ENCODE data around the gene PGM3. TPM values are rescaled to one million over a fixed set of nuclear protein-coding genes. Genes with fewer than 3 reads are reported as not detected.

Gene PGM3
- polyA plus RNA-seq, 3 donors = 4.0 to 4.8 (median 4.6) TPM

GRCh38 chr6:83199173-83199862 is 6.3 kb upstream of the PGM3 start:
- H3K79me2 ChIP-seq (ENCODE audit: insufficient read depth, low read length) = no peaks in the 10 kb centered on the region
- H3K27me3 ChIP-seq (ENCODE audit: control insufficient read depth in 2 of 2, insufficient read depth in 2 of 2, low read length in 2 of 2) = peaks cover 0 to 2% of the 10 kb centered on the region in 2 donors
- no peaks in the 10 kb centered on the region for H4K20me1 ChIP-seq (ENCODE audit: insufficient read depth, low read length)
- no peak overlapping the region for H3K27ac Mint-ChIP-seq
- peaks cover 0 to 2% (median 1%) of the 10 kb centered on the region in 3 donors for H3K27me3 Mint-ChIP-seq (ENCODE audit: low read depth in 3 of 3)
- no peak overlapping the region for H2AFZ ChIP-seq (ENCODE audit: insufficient read depth, low read depth, low read length, poor library complexity, severe bottlenecking)
- peaks cover 5 to 8% of the 10 kb centered on the region in 2 donors for H3K36me3 Mint-ChIP-seq
- no peaks in the 10 kb centered on the region for H3K9me3 Mint-ChIP-seq
- no peaks in the 10 kb centered on the region for H3K9me3 ChIP-seq (replicated peaks in 1 of 2; ENCODE audit: control insufficient read depth in 1 of 2, insufficient read depth in 1 of 2, low read length in 2 of 2)
- no peak overlapping the region for H3K4me2 ChIP-seq (replicated peaks; ENCODE audit: extremely low read depth, low read length, poor library complexity, severe bottlenecking)
- H3K4me3 Mint-ChIP-seq = no peak overlapping the region
- H3K36me3 ChIP-seq (replicated peaks in 1 of 2; ENCODE audit: control insufficient read depth in 1 of 2, insufficient read depth in 2 of 2, low read length in 2 of 2) = no peaks in the 10 kb centered on the region
- H3K27ac ChIP-seq (ENCODE audit: low read depth in 1 of 2, low read length in 2 of 2) = no peak overlapping the region
- 100% methylated on average over 1 of the region's 5 CpGs for WGBS (ENCODE audit: insufficient coverage)
- H3K4me1 Mint-ChIP-seq = peaks cover 4% of the 10 kb centered on the region
- no peak for TF ChIP-seq CTCF (IDR thresholded peaks at IDR 0.05)
- peaks cover 2% of the 10 kb centered on the region in 2 donors for H3K4me1 ChIP-seq (ENCODE audit: control insufficient read depth in 1 of 2, insufficient read depth in 2 of 2, low read length in 2 of 2)
- intact Hi-C loops (cut with micrococcal nuclease) = loop anchor here in 1 of 2 donors (10.0 kb wide), 1 partner anchor 955 kb away; the partner anchor contains the start of gene IBTK
- H3K9ac ChIP-seq (ENCODE audit: insufficient read depth, low read length, poor library complexity, severe bottlenecking) = no peak overlapping the region
- H3K4me3 ChIP-seq (replicated peaks in 1 of 3; ENCODE audit: low read depth in 2 of 3, low read length in 3 of 3) = no peak overlapping the region
- DNase-seq = peak in 1 of 3 donors; percentile 38

- Mint-ChIP-seq H3K27me3 (ENCODE audit: low read depth in 3 of 3) (peaks cover 0 to 8% (median 7%) of the 10 kb centered on the region in 3 donors), H3K27ac (peak overlapping the region in 1 of 7 donors; percentile 20), H3K36me3 (peaks cover 5 to 8% of the 10 kb centered on the region in 2 donors), H3K9me3 (no peaks in the 10 kb centered on the region), H3K4me3 (no peak overlapping the region), H3K4me1 (peaks cover 9% of the 10 kb centered on the region)
- no peaks in the 10 kb centered on the region for H3K36me3 ChIP-seq (replicated peaks in 1 of 2; ENCODE audit: control insufficient read depth in 1 of 2, insufficient read depth in 2 of 2, low read length in 2 of 2)
- TF ChIP-seq CTCF (IDR thresholded peaks at IDR 0.05) = no peak
- no peak overlapping the region for H3K4me2 ChIP-seq (replicated peaks; ENCODE audit: extremely low read depth, low read length, poor library complexity, severe bottlenecking)
- H3K27ac ChIP-seq (ENCODE audit: low read depth in 1 of 2, low read length in 2 of 2) = no peak overlapping the region
- H3K27me3 ChIP-seq (ENCODE audit: control insufficient read depth in 2 of 2, insufficient read depth in 2 of 2, low read length in 2 of 2) = peaks cover 0 to 7% of the 10 kb centered on the region in 2 donors
- no CpG with 5 or more reads among the region's 4 CpGs for WGBS (ENCODE audit: insufficient coverage)
- intact Hi-C loops (cut with micrococcal nuclease) = loop anchor here in 1 of 2 donors (10.0 kb wide), 1 partner anchor 954 kb away; the partner anchor contains the start of gene IBTK
- H3K9ac ChIP-seq (ENCODE audit: insufficient read depth, low read length, poor library complexity, severe bottlenecking) = no peak overlapping the region
- no peaks in the 10 kb centered on the region for H3K9me3 ChIP-seq (replicated peaks in 1 of 2; ENCODE audit: control insufficient read depth in 1 of 2, insufficient read depth in 1 of 2, low read length in 2 of 2)
- peaks cover 8 to 9% of the 10 kb centered on the region in 2 donors for H3K4me1 ChIP-seq (ENCODE audit: control insufficient read depth in 1 of 2, insufficient read depth in 2 of 2, low read length in 2 of 2)
- H3K4me3 ChIP-seq (replicated peaks in 1 of 3; ENCODE audit: low read depth in 2 of 3, low read length in 3 of 3) = no peak overlapping the region
- no peaks in the 10 kb centered on the region for H3K79me2 ChIP-seq (ENCODE audit: insufficient read depth, low read length)
- no peak overlapping the region for H2AFZ ChIP-seq (ENCODE audit: insufficient read depth, low read depth, low read length, poor library complexity, severe bottlenecking)
- H4K20me1 ChIP-seq (ENCODE audit: insufficient read depth, low read length) = no peaks in the 10 kb centered on the region
- DNase-seq = no peak
Observed at GRCh38 chr6:83198486-83199172, 5.6 kb upstream of the PGM3 start.

Measured in CD14-positive monocyte (primary cell).